Keratinocyte (primary cell): ENCODE measurements around the gene CLBA1.

ENCODE experiments used
- CTCF ChIP-seq, 3 experiments: IDR thresholded peaks in 1 of 3; conservative IDR thresholded peaks in 1 of 3; optimal IDR thresholded peaks in 1 of 3; 2 replicates in 2 of 3; 3 replicates in 1 of 3; pipeline versions ENCODE3 to v1.5.1; 2011; ENCODE audit warnings: low read length in 3 of 3, mild to moderate bottlenecking in 3 of 3, moderate library complexity in 2 of 3, control low read depth in 1 of 3, inconsistent platforms in 1 of 3; ENCODE audit not compliant: insufficient read depth in 2 of 3; ENCODE audit errors: extremely low read depth in 1 of 3
- EZH2 ChIP-seq: IDR thresholded peaks from one replicate; pipeline ENCODE4 v1.6.1; 2012; ENCODE audit warnings: inconsistent platforms, mild to moderate bottlenecking, low read length, moderate library complexity

- TF ChIP-seq CTCF (optimal IDR thresholded peaks at IDR 0.05 in 1 of 3, IDR thresholded peaks at IDR 0.05 in 1 of 3, conservative IDR thresholded peaks at IDR 0.05 in 1 of 3; ENCODE audit: extremely low read depth in 1 of 3, insufficient read depth in 2 of 3, low read length in 3 of 3) (no peak), EZH2 (no peak)
Observed at GRCh38 chr14:104938436-104938835, 47.2 kb upstream of the CLBA1 start.
